SK-N-MC (cell line): ENCODE data around the gene BAD.

Experiments used
- EZH2 ChIP-seq: fragments of 200-600 bp; sonication (generic); IDR thresholded peaks from one replicate; pipeline ENCODE4 v1.6.1; 2017; ENCODE audit warnings: antibody characterized with exemption
- POLR2AphosphoS5 ChIP-seq: IDR thresholded peaks from 2 replicates; pipeline ENCODE4 v1.6.1; 2012; ENCODE audit warnings: mild to moderate bottlenecking, low read depth, low read length, borderline replicate concordance

GRCh38 chr11:64249563-64250414 lies 34.7 kb downstream of the BAD start:
- no peak for TF ChIP-seq POLR2AphosphoS5
- no peak for TF ChIP-seq EZH2
